Esophagus mucosa (tissue), 1 donor: ENCODE measurements around the gene FMNL3. TPM values are rescaled to one million over a fixed set of nuclear protein-coding genes. Genes with fewer than 3 reads are reported as not detected.

Experiments
- ATAC-seq: fragments of 200-7000 bp; cut with Tn5 transposase; one replicate; pipeline ENCODE4 v1.9.1; 2020
- total RNA-seq: library from RNA; stranded (reverse); gene quantifications from one replicate; pipeline ENCODE4 v1.2.4, GENCODE V29; 2023
- donor health status: DM: yes; HTN: yes; CAD: no.

FMNL3 gene
- total RNA-seq, 1 donor from 2014 or later = 3.0 TPM

- ATAC-seq = no peak
These were observed 1.6 kb upstream of the FMNL3 start for GRCh38 chr12:49708851-49709250.

- ATAC-seq = no peak
These were observed 575 bp upstream of the FMNL3 start for GRCh38 chr12:49707812-49708147.

GRCh38 chr12:49706351-49707127, 666 bp downstream of the FMNL3 start:
- no peak for ATAC-seq

- no peak for ATAC-seq
These were observed 1.6 kb downstream of the FMNL3 start for GRCh38 chr12:49705479-49706134.

- no peak for ATAC-seq
These were observed 3.5 kb downstream of the FMNL3 start for GRCh38 chr12:49703647-49704137.

GRCh38 chr12:49702676-49703215, 4.5 kb downstream of the FMNL3 start:
- no peak for ATAC-seq

GRCh38 chr12:49702009-49702408, 5.2 kb downstream of the FMNL3 start:
- no peak for ATAC-seq

- peak; percentile 38 for ATAC-seq
These were observed 8.3 kb downstream of the FMNL3 start for GRCh38 chr12:49698619-49699545.

- ATAC-seq = no peak
These were observed 9.4 kb downstream of the FMNL3 start for GRCh38 chr12:49697808-49698207.

GRCh38 chr12:49696723-49697122, 10.5 kb downstream of the FMNL3 start:
- no peak for ATAC-seq

- ATAC-seq = no peak
These were observed 13.2 kb downstream of the FMNL3 start for GRCh38 chr12:49693931-49694444.

GRCh38 chr12:49692851-49693250, 14.4 kb downstream of the FMNL3 start:
- no peak for ATAC-seq

GRCh38 chr12:49689785-49690184, 17.4 kb downstream of the FMNL3 start:
- no peak for ATAC-seq

- no peak for ATAC-seq
These were observed 18.0 kb downstream of the FMNL3 start for GRCh38 chr12:49689237-49689636.

- ATAC-seq = no peak
These were observed 19.3 kb downstream of the FMNL3 start for GRCh38 chr12:49687941-49688340.

- no peak for ATAC-seq
These were observed 22.8 kb downstream of the FMNL3 start for GRCh38 chr12:49684310-49684854.

- ATAC-seq = no peak
These were observed 23.5 kb downstream of the FMNL3 start for GRCh38 chr12:49683599-49684309.

- ATAC-seq = no peak
These were observed 27.1 kb downstream of the FMNL3 start for GRCh38 chr12:49680075-49680474.

GRCh38 chr12:49678711-49679110, 28.5 kb downstream of the FMNL3 start:
- ATAC-seq = no peak

GRCh38 chr12:49675137-49675536, 32.1 kb downstream of the FMNL3 start:
- no peak for ATAC-seq

GRCh38 chr12:49674318-49674981, 32.8 kb downstream of the FMNL3 start:
- ATAC-seq = no peak
